H7 (cell line): ENCODE data around the gene OR2T35. TPM values are rescaled to one million over a fixed set of nuclear protein-coding genes. Genes with fewer than 3 reads are reported as not detected.
A peak's percentile ranks its signal among the peaks of the same experiment; 100 is the strongest.
"Not testable (repeated sequence)": the region's sequence is repeated elsewhere in the genome, so short reads cannot be mapped to it uniquely, and the experiment has no call there.

Experiments used
- DNase-seq: peaks from one replicate; pipeline ENCODE4 v3.0.0; 2012
- H3K27me3 ChIP-seq: 2 replicates; pipeline ENCODE4 v1.6.0; 2011; ENCODE audit warnings: mild to moderate bottlenecking, low read length; ENCODE audit not compliant: control insufficient read depth, insufficient read depth
- H3K36me3 ChIP-seq: replicated peaks from 2 replicates; pipeline ENCODE4 v1.5.1; 2011; ENCODE audit warnings: low read length; ENCODE audit not compliant: control insufficient read depth, insufficient read depth
- H3K4me3 ChIP-seq: 2 replicates; pipeline ENCODE4 v1.5.1; 2011; ENCODE audit warnings: low read depth, mild to moderate bottlenecking, control low read depth, low read length, moderate library complexity; ENCODE audit not compliant: insufficient read depth
- total RNA-seq: library from RNA; depleted of rRNA; stranded (reverse); fragments of >200 nt; shearing (Covaris generic); gene quantifications from 2 replicates; pipeline ENCODE4 v1.2.3, GENCODE V29; 2014

The OR2T35 gene
- total RNA-seq, 1 experiment from 2014 or later, result not detected

GRCh38 chr1:248639652-248640051 lies 5.4 kb downstream of the OR2T35 start:
- not testable (repeated sequence) for DNase-seq, H3K27me3 ChIP-seq, H3K36me3 ChIP-seq, H3K4me3 ChIP-seq

GRCh38 chr1:248636612-248637011 lies 8.5 kb downstream of the OR2T35 start:
- H3K4me3 ChIP-seq, H3K27me3 ChIP-seq, DNase-seq, H3K36me3 ChIP-seq: not testable (repeated sequence)

GRCh38 chr1:248634991-248635390 lies 10.1 kb downstream of the OR2T35 start, which contains the start of gene OR2T11:
OR2T11 (minus strand) TSS chr1:248635091; CDS start chr1:248627128, 7,963 bp downstream.
- not testable (repeated sequence) for H3K36me3 ChIP-seq, H3K4me3 ChIP-seq, DNase-seq, H3K27me3 ChIP-seq

- DNase-seq, result no peak
- Histone ChIP-seq H3K4me3 (no peak overlapping the region), H3K27me3 (no peaks in the 10 kb centered on the region), H3K36me3 (no peaks in the 10 kb centered on the region)
Observed at GRCh38 chr1:248631354-248632008, 13.6 kb downstream of the OR2T35 start.

GRCh38 chr1:248630551-248630950 lies 14.5 kb downstream of the OR2T35 start:
- Histone ChIP-seq H3K27me3 (no peaks in the 10 kb centered on the region), H3K4me3 (no peak overlapping the region), H3K36me3 (no peaks in the 10 kb centered on the region)
- DNase-seq, result no peak

- H3K36me3 ChIP-seq, result no peaks in the 10 kb centered on the region
- no peaks in the 10 kb centered on the region for H3K27me3 ChIP-seq
- H3K4me3 ChIP-seq, result no peak overlapping the region
- DNase-seq, result no peak
Observed at GRCh38 chr1:248627971-248628844, 16.9 kb downstream of the OR2T35 start.

GRCh38 chr1:248625971-248626370 lies 19.1 kb downstream of the OR2T35 start:
- DNase-seq, result no peak
- no peaks in the 10 kb centered on the region for H3K27me3 ChIP-seq
- no peak overlapping the region for H3K4me3 ChIP-seq
- H3K36me3 ChIP-seq, result no peaks in the 10 kb centered on the region

- no peaks in the 10 kb centered on the region for H3K36me3 ChIP-seq
- no peak for DNase-seq
- no peaks in the 10 kb centered on the region for H3K27me3 ChIP-seq
- H3K4me3 ChIP-seq, result no peak overlapping the region
Observed at GRCh38 chr1:248625166-248625565, 19.9 kb downstream of the OR2T35 start.

- no peaks in the 10 kb centered on the region for H3K27me3 ChIP-seq
- no peak overlapping the region for H3K4me3 ChIP-seq
- DNase-seq, result peak; percentile 9
- H3K36me3 ChIP-seq, result no peaks in the 10 kb centered on the region
Observed at GRCh38 chr1:248622570-248623001, 22.5 kb downstream of the OR2T35 start.

GRCh38 chr1:248621770-248622169 lies 23.3 kb downstream of the OR2T35 start:
- H3K36me3 ChIP-seq, result no peaks in the 10 kb centered on the region
- no peak overlapping the region for H3K4me3 ChIP-seq
- H3K27me3 ChIP-seq, result no peaks in the 10 kb centered on the region
- DNase-seq, result no peak

GRCh38 chr1:248618878-248619277 lies 26.2 kb downstream of the OR2T35 start:
- DNase-seq, result no peak
- Histone ChIP-seq H3K4me3 (no peak overlapping the region), H3K36me3 (no peaks in the 10 kb centered on the region), H3K27me3 (no peaks in the 10 kb centered on the region)

GRCh38 chr1:248618119-248618518 lies 27.0 kb downstream of the OR2T35 start:
- Histone ChIP-seq H3K36me3 (no peaks in the 10 kb centered on the region), H3K27me3 (no peaks in the 10 kb centered on the region), H3K4me3 (no peak overlapping the region)

GRCh38 chr1:248613742-248614141 lies 31.3 kb downstream of the OR2T35 start:
- Histone ChIP-seq H3K4me3 (no peak overlapping the region), H3K36me3 (no peaks in the 10 kb centered on the region), H3K27me3 (no peaks in the 10 kb centered on the region)
- DNase-seq, result no peak

More at GRCh38 chr1:248618119-248618518, 27.0 kb downstream of the OR2T35 start:
- no peak for DNase-seq

- no peak for DNase-seq
- Histone ChIP-seq H3K36me3 (no peaks in the 10 kb centered on the region), H3K27me3 (no peaks in the 10 kb centered on the region), H3K4me3 (no peak overlapping the region)
Observed at GRCh38 chr1:248611883-248612414, 33.1 kb downstream of the OR2T35 start.

- Histone ChIP-seq H3K36me3 (no peaks in the 10 kb centered on the region), H3K27me3 (no peaks in the 10 kb centered on the region), H3K4me3 (no peak overlapping the region)
- no peak for DNase-seq
Observed at GRCh38 chr1:248610301-248610700, 34.8 kb downstream of the OR2T35 start.
